HG03097 (cell line): ENCODE results near the gene PAX2.

Experiments used
- ATAC-seq: cut with Tn5 transposase; IDR thresholded peaks from one replicate; pipeline ENCODE4 v1.9.1; 2021; ENCODE audit not compliant: unreplicated experiment, low FRiP score

The PAX2 gene

DNA sequence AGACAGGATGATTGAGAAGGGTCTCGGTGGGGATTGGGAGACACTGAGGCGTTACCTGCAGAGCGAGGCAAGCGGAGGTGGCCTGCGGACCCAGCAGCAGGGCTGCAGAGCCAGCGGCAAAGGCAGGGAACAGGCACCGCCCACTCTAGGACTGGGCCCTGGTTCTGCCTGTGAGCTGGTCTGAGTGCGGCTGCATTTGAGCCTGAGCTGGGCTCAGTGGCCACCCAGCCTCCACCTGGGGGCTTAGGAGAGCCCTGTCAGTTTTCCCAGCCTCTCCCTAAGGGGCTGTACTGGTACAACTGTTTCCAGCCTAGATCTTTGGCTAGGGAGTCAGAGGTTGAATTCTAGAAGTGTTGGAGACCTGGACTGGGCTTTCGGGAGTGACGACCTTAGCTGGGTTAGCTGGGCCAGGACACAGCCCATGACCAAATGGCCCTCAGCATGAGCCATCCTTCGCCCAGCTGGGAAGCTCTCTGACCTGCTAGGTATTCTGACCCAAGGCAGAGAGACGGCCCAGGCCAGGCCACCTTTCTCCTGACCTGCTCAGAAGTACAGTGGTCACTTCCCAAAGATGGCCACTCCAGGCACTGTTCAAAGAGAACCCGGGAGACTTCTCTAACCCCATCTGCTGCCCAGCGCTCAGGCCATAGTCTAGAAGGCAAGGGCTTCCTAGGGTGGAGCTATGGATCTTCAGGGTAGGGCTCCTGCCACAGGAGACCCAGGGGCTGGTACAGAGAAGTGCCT lies 64.9 kb downstream of the PAX2 start:
- ATAC-seq = no peak

DNA sequence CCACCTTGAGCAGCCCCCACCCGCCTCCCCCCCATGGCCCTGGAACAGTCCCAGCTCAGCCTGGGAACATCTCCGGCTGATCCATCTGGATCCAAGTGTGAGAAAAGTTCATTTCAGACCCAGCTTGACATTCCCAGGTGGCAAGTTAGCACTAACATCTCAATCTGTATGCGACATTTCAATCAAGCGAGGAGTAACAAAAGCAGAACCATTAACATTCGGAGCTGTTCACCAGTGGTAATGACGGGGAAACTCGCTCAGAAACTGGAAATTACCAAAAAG lies 65.4 kb downstream of the PAX2 start:
- ATAC-seq = no peak

DNA sequence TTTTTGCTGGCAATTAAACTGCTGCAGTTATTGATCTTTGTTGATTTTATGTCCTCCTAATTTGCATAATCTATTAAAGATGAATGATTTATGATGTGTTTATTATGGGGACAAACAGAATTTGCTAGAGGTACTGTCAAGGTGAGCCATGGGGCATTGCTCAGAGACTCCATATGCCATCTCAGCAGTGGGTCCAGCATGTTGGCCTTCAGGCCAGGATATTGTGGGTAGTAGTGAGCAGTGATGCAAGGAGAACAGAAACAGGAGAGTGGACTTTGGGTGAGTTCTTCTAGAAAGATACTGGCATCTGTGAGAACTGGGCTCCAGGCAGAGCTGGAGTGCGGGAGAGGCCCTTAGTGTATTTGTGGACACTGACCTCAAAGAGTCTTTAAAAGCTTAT lies 65.9 kb downstream of the PAX2 start:
- ATAC-seq = no peak

DNA sequence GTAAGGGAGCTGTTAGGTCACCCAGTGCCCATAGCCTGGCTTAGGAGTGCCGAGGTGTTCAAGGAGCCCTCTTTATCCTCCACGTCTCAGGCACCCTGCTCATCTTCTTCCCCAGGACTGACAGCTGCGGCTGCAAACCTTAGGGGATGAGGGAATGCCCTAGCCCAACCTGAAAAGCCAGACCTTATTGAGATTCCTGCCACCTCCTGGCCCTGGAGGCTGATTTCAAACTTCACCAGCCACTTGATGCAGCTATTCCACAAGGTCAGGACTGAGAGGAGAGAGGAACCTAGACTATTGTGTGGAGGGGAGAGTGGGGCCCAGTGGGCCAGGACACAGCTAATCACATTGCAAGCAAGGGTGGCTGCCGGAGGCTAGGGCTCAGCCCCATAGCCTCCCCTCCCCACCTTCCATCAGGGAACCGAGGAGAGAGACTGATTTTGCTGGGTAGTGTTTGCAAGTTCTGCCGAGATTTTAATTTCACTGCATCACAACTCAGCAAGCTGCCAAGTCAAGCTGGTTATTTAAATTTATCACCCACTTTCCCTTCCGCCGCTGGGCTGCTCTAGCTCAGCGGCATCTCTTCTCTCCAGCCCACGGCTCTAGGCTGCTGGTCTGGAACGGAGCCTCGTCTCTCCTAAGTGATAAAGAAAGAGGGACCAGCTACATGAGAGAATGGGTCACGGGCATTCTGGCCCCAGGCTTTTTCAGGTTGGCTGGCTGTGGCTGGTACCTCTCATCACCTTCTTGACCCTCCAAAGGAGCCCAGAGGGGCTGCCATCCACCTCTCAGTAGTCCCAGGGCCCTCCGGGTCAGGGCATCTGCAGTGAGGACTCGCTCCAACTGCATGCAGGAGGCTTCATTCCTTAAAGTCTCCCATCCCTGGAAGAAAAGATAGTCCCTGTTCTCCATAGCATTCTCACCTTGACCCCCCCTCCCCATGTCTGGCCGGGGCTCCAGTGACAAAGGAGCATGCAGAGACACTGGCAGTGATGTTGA lies 66.7 kb downstream of the PAX2 start:
- no peak for ATAC-seq

DNA sequence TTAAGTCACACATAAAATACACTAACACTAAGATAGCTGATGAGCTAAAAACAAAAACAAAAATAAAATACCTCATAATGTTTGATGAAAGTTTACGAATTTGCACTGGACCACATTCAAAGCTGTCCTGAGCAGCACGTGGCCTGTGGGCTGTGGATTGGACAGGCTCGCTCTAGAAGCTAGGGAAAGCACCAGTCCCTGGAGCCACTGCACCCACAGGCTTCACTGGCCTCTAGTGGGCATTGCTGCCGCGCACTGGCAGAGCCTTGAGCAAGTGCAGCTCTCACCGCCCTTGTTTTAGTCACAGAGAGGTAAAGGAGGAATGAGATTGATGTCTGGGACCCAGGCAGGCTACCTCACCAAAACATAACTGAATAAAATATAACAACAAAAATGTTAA lies 67.6 kb downstream of the PAX2 start:
- ATAC-seq = no peak

DNA sequence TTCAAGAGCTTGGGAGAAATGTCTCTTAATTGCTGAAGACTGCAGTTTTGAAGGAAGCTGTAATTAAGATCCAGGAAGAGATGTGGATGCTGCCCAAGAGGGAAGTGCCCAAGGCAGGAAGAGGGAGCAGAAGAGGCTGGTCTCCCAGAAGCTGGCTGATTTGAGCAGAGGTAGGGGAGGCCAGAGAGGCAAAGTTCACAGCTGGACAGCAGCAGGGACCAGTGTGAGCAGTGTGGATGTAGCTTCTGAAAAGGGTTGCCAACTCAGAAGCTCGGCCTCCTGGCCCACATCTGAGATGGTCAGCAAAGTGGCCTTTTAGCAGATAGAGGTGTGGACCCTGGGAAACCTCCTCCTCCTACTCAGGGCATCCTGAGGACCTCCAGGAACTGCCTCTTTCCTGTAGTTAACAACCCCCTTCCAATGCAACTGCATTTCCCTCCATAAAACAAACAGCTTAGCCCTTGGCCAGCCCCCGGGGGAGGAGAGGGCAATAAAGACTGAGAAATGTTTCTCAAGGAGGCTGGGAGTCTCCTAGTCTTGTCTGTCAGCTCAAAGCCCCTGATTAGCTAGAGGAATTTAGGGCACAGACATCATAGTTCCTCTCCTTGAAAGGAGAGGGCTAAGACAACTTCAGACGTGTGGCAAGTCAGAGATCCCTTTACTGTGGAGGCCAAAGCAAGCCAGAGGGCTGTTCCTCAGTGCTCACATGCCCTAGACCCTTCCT lies 69.5 kb downstream of the PAX2 start:
- no peak for ATAC-seq

DNA sequence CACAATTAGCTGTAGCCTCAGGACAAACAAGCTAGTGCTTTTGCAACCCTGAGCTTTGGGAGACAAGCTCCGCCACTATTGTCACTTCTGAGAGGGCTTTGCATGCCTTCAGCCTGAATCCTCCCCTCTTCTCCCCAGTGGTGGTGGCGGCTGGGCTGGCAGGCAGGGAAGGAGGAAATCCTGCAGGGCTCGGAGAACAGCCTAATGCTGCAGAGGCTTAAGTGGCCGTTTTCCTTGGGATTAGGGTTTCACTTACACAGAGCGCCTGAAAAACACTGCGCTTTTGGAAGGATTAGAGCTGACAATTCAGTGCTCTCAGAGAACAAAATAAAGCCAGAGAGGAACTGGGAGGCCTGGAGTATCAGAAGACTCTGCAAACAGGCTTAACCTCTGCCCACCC lies 71.3 kb downstream of the PAX2 start:
- no peak for ATAC-seq

DNA sequence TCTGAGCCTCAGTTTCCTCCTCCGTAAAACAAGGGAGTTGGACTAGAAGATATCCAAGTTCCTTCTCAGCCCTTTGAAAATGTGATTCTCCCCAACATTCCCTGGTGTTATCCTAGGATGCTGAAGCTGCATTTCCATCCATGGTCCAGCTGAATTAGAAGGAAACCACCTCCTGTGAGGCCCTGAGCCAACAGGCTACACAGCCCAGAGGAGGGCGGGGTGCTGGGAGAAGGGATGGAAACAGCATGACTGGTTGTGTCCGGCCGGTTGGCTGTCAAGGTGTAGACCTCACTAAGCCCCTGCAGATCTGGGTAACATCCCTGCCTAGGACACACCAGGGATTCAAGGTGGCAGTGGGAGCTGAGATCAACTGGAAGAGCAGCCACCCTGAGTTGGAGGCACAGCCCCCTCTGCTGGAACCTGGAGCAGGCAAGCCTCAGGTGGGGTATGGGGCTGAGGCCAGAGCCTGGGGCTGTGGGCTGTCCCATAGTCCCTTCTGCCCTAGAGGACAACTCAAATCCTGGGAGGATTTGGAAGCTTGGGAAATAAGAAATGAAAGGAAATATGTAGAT lies 72.0 kb downstream of the PAX2 start:
- no peak for ATAC-seq

DNA sequence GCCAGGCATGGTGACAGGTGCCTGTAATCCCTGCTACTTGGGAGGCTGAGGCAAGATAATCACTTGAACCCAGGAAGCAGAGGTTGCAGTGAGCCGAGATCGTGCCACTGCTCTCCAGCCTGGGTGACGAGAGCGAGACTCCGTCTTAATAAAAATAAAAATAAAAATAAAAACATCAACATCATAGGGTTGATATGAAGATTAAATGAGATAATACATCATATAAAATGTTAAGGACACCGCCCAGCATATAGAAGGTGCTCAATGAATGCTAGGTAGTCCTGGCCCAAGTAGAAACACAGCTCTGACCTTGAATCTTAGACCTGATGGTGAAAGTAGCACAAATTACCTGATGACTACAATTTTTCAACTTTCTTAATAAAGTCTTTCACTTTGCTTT lies 74.0 kb downstream of the PAX2 start:
- ATAC-seq = no peak

DNA sequence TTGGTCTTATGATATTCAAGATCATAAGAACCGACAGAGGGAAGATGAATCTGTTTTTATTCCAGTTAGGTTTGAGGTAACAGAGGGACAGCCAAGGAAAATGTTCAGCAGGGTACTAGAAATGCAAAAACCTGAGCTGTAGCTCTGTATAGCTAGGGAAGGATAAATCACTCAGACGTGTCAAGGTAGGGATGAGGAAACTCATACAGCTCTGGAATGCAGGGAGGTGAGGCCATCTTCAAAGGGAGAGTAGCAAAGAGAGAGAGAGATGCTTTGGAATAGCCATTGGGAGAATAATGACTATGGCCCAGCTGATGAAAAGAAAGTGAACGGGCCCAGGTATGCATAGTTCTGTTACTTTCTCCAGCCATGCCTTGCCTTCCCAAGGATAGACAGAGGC lies 77.8 kb downstream of the PAX2 start:
- ATAC-seq = no peak

DNA sequence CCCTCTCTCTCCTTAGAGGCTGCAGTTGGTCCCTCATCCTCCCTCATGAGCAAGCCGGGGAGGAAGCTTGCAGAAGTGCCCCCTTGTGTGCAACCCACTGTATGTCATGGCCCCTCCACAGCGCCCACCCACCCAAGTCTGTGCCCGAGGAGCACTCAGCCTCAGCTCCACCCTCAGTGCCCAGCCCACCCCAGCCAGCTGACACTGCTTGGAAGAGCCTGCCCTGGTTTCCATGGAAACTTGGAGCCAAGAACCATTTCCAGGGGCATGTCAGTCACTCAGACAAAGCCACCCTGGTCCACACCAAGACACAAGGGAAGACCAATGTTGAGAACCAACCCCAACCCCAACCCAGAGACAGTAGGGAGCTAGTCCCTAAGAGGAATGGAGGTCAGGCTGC lies 79.5 kb downstream of the PAX2 start:
- no peak for ATAC-seq

DNA sequence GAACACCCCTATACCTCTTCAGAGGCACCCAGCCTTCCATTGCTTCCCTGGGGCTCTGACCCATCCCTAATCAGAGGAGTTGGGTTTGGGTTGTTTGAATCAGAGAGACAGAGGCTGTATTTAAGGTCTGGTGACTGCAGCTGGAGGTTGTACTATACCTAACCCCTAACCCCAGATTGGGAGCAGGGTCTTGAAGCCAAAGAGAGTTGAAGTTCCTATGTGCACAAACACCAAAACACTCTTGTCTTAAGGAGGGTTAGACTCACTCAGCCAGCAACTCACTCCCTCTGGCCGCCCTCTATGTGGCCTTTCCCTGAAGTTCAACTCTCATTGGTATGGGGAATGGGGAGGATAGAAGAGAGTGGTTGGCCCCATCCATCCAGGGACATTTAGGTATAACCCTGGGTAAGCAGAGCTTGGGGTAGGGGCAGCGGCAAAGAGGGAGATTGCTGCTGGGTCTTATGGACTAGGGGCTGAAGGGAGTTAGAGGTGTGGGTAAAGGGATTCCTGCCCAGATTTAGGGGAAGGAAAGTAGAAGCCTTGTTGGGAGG lies 80.0 kb downstream of the PAX2 start:
- ATAC-seq = no peak

DNA sequence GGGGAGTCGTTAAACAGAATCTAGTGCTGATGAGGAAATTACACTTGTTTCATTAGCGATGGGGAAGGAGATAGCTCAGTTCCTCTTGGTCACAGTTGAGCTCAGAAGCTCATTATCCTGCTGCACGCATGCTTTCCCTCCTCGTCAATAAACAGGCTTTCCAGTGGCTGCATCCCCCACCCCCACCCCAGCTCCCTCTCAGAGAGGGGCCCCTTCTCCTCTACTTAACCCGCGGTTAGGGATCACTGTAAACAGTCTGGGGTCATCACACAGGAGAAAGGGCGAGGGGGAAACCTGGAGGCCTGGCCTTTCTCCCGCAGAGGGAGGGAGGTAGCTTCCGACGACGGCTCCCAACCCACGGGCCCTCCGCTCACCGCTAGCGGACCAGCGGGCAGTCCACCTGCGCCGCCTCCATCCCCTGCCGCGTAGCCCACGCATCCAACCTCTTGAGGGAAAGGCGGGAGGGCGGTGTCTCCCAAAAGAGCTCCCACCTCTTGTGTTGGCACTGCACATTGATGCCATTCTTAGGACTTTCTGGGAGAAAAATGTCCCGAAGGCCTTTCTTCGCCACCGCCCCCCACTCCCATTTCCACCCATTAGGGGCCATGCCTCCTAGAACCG lies 80.8 kb downstream of the PAX2 start:
- ATAC-seq = no peak

DNA sequence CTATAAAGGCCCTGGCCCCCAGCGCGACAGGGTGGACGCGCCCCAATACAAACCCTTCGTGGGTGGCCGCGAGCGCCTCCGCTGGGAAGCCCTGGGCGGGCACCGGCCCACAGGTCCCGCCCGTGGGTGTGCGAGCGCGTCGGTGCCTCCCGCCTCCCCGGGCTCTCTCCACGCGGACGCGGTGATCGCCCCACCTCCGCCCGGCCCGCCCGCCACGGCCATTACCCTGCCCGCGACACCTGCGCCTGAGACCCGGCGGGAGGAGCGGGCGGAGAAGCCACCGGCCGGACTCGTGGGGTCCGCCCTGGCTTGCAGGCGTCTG lies 81.2 kb downstream of the PAX2 start:
- no peak for ATAC-seq

DNA sequence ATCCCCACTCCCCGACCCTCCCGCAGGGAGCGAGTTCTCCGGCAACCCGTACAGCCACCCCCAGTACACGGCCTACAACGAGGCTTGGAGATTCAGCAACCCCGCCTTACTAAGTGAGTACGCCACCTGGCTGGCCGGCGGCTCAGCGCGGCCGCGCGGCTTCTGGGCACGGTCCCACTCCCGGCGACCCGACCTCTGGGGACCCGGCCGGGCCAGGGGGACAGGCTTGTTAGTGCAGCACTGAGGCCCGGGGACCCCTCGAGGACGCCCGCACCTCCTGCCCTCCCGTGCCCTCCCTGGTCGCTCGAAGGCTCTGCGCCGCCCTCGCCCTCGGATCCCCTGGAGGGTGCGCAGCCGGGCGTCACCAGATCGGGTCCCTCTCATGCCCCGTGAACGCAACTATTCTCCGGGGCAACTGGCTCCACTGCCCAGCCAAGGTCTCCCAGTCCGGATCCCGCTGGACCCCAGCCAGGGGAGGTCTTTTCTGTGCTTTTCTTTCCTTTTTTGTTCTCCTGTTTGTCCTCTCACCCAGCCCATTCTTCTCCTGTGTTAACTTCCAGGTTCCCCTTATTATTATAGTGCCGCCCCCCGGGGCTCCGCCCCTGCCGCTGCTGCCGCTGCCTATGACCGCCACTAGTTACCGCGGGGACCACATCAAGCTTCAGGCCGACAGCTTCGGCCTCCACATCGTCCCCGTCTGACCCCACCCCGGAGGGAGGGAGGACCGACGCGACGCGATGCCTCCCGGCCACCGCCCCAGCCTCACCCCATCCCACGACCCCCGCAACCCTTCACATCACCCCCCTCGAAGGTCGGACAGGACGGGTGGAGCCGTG lies 81.8 kb downstream of the PAX2 start:
- ATAC-seq = no peak

DNA sequence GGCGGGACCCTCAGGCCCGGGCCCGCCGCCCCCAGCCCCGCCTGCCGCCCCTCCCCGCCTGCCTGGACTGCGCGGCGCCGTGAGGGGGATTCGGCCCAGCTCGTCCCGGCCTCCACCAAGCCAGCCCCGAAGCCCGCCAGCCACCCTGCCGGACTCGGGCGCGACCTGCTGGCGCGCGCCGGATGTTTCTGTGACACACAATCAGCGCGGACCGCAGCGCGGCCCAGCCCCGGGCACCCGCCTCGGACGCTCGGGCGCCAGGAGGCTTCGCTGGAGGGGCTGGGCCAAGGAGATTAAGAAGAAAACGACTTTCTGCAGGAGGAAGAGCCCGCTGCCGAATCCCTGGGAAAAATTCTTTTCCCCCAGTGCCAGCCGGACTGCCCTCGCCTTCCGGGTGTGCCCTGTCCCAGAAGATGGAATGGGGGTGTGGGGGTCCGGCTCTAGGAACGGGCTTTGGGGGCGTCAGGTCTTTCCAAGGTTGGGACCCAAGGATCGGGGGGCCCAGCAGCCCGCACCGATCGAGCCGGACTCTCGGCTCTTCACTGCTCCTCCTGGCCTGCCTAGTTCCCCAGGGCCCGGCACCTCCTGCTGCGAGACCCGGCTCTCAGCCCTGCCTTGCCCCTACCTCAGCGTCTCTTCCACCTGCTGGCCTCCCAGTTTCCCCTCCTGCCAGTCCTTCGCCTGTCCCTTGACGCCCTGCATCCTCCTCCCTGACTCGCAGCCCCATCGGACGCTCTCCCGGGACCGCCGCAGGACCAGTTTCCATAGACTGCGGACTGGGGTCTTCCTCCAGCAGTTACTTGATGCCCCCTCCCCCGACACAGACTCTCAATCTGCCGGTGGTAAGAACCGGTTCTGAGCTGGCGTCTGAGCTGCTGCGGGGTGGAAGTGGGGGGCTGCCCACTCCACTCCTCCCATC lies 82.7 kb downstream of the PAX2 start:
- ATAC-seq = no peak

DNA sequence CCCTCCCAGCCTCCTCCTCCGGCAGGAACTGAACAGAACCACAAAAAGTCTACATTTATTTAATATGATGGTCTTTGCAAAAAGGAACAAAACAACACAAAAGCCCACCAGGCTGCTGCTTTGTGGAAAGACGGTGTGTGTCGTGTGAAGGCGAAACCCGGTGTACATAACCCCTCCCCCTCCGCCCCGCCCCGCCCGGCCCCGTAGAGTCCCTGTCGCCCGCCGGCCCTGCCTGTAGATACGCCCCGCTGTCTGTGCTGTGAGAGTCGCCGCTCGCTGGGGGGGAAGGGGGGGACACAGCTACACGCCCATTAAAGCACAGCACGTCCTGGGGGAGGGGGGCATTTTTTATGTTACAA lies 83.3 kb downstream of the PAX2 start:
- no peak for ATAC-seq

DNA sequence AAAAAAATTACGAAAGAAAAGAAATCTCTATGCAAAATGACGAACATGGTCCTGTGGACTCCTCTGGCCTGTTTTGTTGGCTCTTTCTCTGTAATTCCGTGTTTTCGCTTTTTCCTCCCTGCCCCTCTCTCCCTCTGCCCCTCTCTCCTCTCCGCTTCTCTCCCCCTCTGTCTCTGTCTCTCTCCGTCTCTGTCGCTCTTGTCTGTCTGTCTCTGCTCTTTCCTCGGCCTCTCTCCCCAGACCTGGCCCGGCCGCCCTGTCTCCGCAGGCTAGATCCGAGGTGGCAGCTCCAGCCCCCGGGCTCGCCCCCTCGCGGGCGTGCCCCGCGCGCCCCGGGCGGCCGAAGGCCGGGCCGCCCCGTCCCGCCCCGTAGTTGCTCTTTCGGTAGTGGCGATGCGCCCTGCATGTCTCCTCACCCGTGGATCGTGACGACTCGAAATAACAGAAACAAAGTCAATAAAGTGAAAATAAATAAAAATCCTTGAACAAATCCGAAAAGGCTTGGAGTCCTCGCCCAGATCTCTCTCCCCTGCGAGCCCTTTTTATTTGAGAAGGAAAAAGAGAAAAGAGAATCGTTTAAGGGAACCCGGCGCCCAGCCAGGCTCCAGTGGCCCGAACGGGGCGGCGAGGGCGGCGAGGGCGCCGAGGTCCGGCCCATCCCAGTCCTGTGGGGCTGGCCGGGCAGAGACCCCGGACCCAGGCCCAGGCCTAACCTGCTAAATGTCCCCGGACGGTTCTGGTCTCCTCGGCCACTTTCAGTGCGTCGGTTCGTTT lies 83.9 kb downstream of the PAX2 start:
- ATAC-seq = no peak
